A673 (cell line): ENCODE results near the gene TRPM3.

Experiments used
- EZH2 ChIP-seq: fragments of 200-600 bp; sonication (generic); IDR thresholded peaks from 2 replicates; pipeline ENCODE4 v1.6.1; 2017; ENCODE audit warnings: borderline replicate concordance, low read depth, mild to moderate bottlenecking, mixed read lengths, antibody characterized with exemption, low read length; ENCODE audit not compliant: poor library complexity, severe bottlenecking
- TF ChIP-seq, protein P1 (sequence below): fragments of 300-800, 200-600 bp; sonication (generic); conservative IDR thresholded peaks from 2 replicates; pipeline ENCODE4 v1.5.1; 2017; ENCODE audit warnings: low read depth, mild to moderate bottlenecking, antibody characterized with exemption, low read length, moderate library complexity, mixed read lengths

DNA sequence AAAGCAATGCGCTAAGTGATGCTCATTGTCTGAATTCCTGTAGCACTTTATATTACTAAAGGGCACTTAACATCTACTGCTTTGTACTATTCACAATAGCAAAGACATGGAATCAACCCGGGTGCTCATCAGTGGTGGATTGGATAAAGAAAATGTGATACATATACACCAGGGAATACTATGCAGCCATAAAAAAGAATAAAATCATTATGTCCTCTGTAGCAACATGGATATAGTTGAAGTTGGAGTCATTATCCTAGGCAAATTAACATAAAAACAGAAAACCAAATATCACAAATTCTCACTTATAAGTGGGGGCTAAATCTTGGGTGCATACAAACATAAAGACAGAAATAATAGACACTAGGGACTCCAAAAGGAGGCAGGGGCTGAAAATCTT is 308.3 kb downstream of the TRPM3 start:
- TF ChIP-seq, protein P1, sequence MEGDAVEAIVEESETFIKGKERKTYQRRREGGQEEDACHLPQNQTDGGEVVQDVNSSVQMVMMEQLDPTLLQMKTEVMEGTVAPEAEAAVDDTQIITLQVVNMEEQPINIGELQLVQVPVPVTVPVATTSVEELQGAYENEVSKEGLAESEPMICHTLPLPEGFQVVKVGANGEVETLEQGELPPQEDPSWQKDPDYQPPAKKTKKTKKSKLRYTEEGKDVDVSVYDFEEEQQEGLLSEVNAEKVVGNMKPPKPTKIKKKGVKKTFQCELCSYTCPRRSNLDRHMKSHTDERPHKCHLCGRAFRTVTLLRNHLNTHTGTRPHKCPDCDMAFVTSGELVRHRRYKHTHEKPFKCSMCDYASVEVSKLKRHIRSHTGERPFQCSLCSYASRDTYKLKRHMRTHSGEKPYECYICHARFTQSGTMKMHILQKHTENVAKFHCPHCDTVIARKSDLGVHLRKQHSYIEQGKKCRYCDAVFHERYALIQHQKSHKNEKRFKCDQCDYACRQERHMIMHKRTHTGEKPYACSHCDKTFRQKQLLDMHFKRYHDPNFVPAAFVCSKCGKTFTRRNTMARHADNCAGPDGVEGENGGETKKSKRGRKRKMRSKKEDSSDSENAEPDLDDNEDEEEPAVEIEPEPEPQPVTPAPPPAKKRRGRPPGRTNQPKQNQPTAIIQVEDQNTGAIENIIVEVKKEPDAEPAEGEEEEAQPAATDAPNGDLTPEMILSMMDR, result no peak
- TF ChIP-seq EZH2, result no peak
